H9 (cell line): ENCODE results near the gene FRMD1. TPM values are rescaled to one million over a fixed set of nuclear protein-coding genes. Genes with fewer than 3 reads are reported as not detected.

Experiments used
- DNase-seq: peaks from one replicate; pipeline ENCODE4 v3.0.0-alpha.2; 2017
- H2AFZ ChIP-seq: one replicate; pipeline ENCODE4 v1.6.1; 2013; ENCODE audit warnings: mild to moderate bottlenecking, low read length, control low read depth, moderate library complexity
- H2AK5ac ChIP-seq: 2 replicates; pipeline ENCODE4 v1.6.1; 2013; ENCODE audit warnings: low read length, control low read depth, mixed read lengths; ENCODE audit not compliant: insufficient read length
- H2BK120ac ChIP-seq: one replicate; pipeline ENCODE4 v1.6.1; 2013; ENCODE audit warnings: low read depth, mild to moderate bottlenecking, low read length, control low read depth, inconsistent platforms; ENCODE audit not compliant: poor library complexity, severe bottlenecking
- H2BK12ac ChIP-seq: 2 replicates; pipeline ENCODE4 v1.6.1; 2013; ENCODE audit warnings: low read length, control low read depth, mixed read lengths, low read depth; ENCODE audit not compliant: insufficient read length
- H2BK15ac ChIP-seq: 2 replicates; pipeline ENCODE4 v1.6.1; 2013; ENCODE audit warnings: low read depth, low read length, control low read depth
- H2BK20ac ChIP-seq: one replicate; pipeline ENCODE4 v1.6.1; 2013; ENCODE audit warnings: low read depth, mild to moderate bottlenecking, low read length, control low read depth, inconsistent platforms; ENCODE audit not compliant: poor library complexity, severe bottlenecking
- H2BK5ac ChIP-seq: 2 replicates; pipeline ENCODE4 v1.6.1; 2013; ENCODE audit warnings: low read length, control low read depth, mixed read lengths; ENCODE audit not compliant: insufficient read length
- H3K14ac ChIP-seq: 2 replicates; pipeline ENCODE4 v1.6.1; 2013; ENCODE audit warnings: low read length, control low read depth; ENCODE audit not compliant: insufficient read depth
- H3K18ac ChIP-seq: 2 replicates; pipeline ENCODE4 v1.6.1; 2013; ENCODE audit warnings: low read depth, mild to moderate bottlenecking, mixed read lengths, low read length, control low read depth; ENCODE audit not compliant: insufficient read length
- H3K23ac ChIP-seq: 2 replicates; pipeline ENCODE4 v1.6.1; 2013; ENCODE audit warnings: low read length, control low read depth, mixed read lengths, low read depth; ENCODE audit not compliant: insufficient read length
- H3K23me2 ChIP-seq: 2 replicates; pipeline ENCODE4 v1.6.1; 2013; ENCODE audit warnings: low read depth, mild to moderate bottlenecking, mixed read lengths, low read length, control low read depth; ENCODE audit not compliant: insufficient read length, poor library complexity, severe bottlenecking
- H3K27ac ChIP-seq: 2 replicates; pipeline ENCODE4 v1.5.1; 2013; ENCODE audit warnings: low read length, control low read depth, mixed read lengths, low read depth; ENCODE audit not compliant: insufficient read length
- H3K27me3 ChIP-seq: 2 replicates; pipeline ENCODE4 v1.6.1; 2013; ENCODE audit warnings: low read length, control low read depth, inconsistent platforms; ENCODE audit not compliant: insufficient read depth
- H3K4ac ChIP-seq: 2 replicates; pipeline ENCODE4 v1.6.1; 2013; ENCODE audit warnings: low read depth, mild to moderate bottlenecking, control low read depth, inconsistent platforms, low read length, moderate library complexity
- H3K4me1 ChIP-seq: 2 replicates; pipeline ENCODE4 v1.6.1; 2013; ENCODE audit warnings: low read length, control low read depth, inconsistent platforms; ENCODE audit not compliant: insufficient read depth
- H3K4me2 ChIP-seq: 2 replicates; pipeline ENCODE4 v1.6.1; 2013; ENCODE audit warnings: low read length, control low read depth, mixed read lengths; ENCODE audit not compliant: insufficient read length, insufficient read depth
- H3K56ac ChIP-seq: 2 replicates; pipeline ENCODE4 v1.6.1; 2013; ENCODE audit warnings: low read depth, mild to moderate bottlenecking, mixed read lengths, low read length, control low read depth; ENCODE audit not compliant: insufficient read length
- H3K79me1 ChIP-seq: 2 replicates; pipeline ENCODE4 v1.6.1; 2013; ENCODE audit warnings: low read depth, mild to moderate bottlenecking, moderate library complexity, low read length, control low read depth, inconsistent platforms; ENCODE audit not compliant: insufficient read depth, poor library complexity, severe bottlenecking
- H3K79me2 ChIP-seq: 2 replicates; pipeline ENCODE4 v1.6.1; 2013; ENCODE audit warnings: low read length, control low read depth, inconsistent platforms; ENCODE audit not compliant: insufficient read depth
- H3K9ac ChIP-seq: 2 replicates; pipeline ENCODE4 v1.6.1; 2013; ENCODE audit warnings: low read length, control low read depth, mixed read lengths; ENCODE audit not compliant: insufficient read length; ENCODE audit errors: extremely low read depth
- H3K9me3 ChIP-seq: one replicate; pipeline ENCODE4 v1.6.1; 2013; ENCODE audit warnings: low read depth, low read length, inconsistent platforms; ENCODE audit not compliant: control insufficient read depth
- H3T11ph ChIP-seq: one replicate; pipeline ENCODE4 v1.6.1; 2013; ENCODE audit warnings: mild to moderate bottlenecking, low read length, control low read depth, inconsistent platforms
- H4K20me1 ChIP-seq: one replicate; pipeline ENCODE4 v1.6.1; 2013; ENCODE audit not compliant: control insufficient read depth, insufficient read length, insufficient read depth
- H4K5ac ChIP-seq: 2 replicates; pipeline ENCODE4 v1.6.1; 2013; ENCODE audit warnings: low read depth, mild to moderate bottlenecking, mixed read lengths, low read length, control low read depth; ENCODE audit not compliant: insufficient read length
- H4K8ac ChIP-seq: replicated peaks from 2 replicates; pipeline ENCODE4 v1.6.1; 2013; ENCODE audit warnings: low read length, control low read depth, mixed read lengths, low read depth; ENCODE audit not compliant: insufficient read length
- H4K91ac ChIP-seq: 2 replicates; pipeline ENCODE4 v1.6.1; 2013; ENCODE audit warnings: low read depth, mild to moderate bottlenecking, moderate library complexity, mixed read lengths, low read length, control low read depth; ENCODE audit not compliant: insufficient read length
- H3K27ac Mint-ChIP-seq, 3 experiments: 2 replicates in 2 of 3; 3 replicates in 1 of 3; pipeline ENCODE4 v1.8.0; 2020 to 2021; ENCODE audit warnings: mixed read lengths in 3 of 3, mild to moderate bottlenecking in 1 of 3, moderate library complexity in 1 of 3
- H3K27me3 Mint-ChIP-seq: 2 replicates; pipeline ENCODE4 v1.8.0; 2021; ENCODE audit warnings: low read depth, mild to moderate bottlenecking, moderate library complexity, mixed read lengths
- H3K36me3 Mint-ChIP-seq, 3 experiments: 2 replicates in 2 of 3; 3 replicates in 1 of 3; pipeline ENCODE4 v1.8.0; 2020 to 2021; ENCODE audit warnings: low read depth in 3 of 3, mixed read lengths in 3 of 3; ENCODE audit not compliant: insufficient read depth in 1 of 3
- H3K4me1 Mint-ChIP-seq, 2 experiments: 2 replicates each; pipeline ENCODE4 v1.8.0; 2020; ENCODE audit warnings: mixed read lengths in 2 of 2
- H3K4me3 Mint-ChIP-seq, 2 experiments: 2 replicates in 1 of 2; 3 replicates in 1 of 2; pipeline ENCODE4 v1.8.0; 2020 to 2021; ENCODE audit warnings: mild to moderate bottlenecking in 2 of 2, mixed read lengths in 2 of 2, moderate library complexity in 1 of 2
- H3K9me3 Mint-ChIP-seq, 2 experiments: 2 replicates in 1 of 2; 3 replicates in 1 of 2; pipeline ENCODE4 v1.8.0; 2020; ENCODE audit warnings: mild to moderate bottlenecking in 2 of 2, mixed read lengths in 2 of 2, moderate library complexity in 1 of 2
- WGBS: extraction: QIAGEN DNeasy Blood & Tissue Kit; methylation state at CpG from one replicate; pipeline ENCODE4 v1.1.7; 2013; ENCODE audit warnings: missing lambda C conversion rate, low lambda C conversion rate, mixed read lengths; ENCODE audit not compliant: insufficient read length; ENCODE audit errors: extremely low coverage; 5-methylcytosine and 5-hydroxymethylcytosine counted together
- total RNA-seq: library from RNA; stranded (reverse); gene quantifications from 2 replicates; pipeline ENCODE4 v1.2.1, GENCODE V29; 2021
- TF ChIP-seq, protein P1 (sequence below): fragments of 200-600 bp; sonication (generic); conservative IDR thresholded peaks from 3 replicates; pipeline ENCODE4 v1.8.0; 2021; ENCODE audit warnings: antibody characterized with exemption, mild to moderate bottlenecking

Gene FRMD1
- total RNA-seq, 1 experiment from 2014 or later = not detected

DNA sequence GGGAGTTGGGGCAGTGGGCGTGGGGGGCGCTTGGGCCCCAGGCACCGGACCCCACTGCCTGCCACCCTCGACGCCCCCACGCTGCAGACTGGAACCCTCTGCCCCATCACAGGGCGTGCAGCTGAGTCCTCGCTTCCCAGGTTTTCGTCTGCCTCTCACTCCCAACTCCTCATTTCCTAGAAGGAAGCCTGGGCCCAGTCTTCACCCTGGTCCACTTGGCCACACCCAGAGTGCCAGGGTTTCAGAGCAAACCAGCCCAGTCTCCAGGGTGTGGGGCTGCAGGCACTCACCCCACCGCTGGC, 30.3 kb downstream of the FRMD1 start:
- H4K8ac ChIP-seq = no peak overlapping the region
- no peak overlapping the region for H3K9ac ChIP-seq
- H2BK12ac ChIP-seq = no peak overlapping the region
- no peaks in the 10 kb centered on the region for H3K9me3 ChIP-seq
- H2AFZ ChIP-seq = no peak overlapping the region
- no peak overlapping the region for H4K5ac ChIP-seq
- no peak overlapping the region for H2BK120ac ChIP-seq
- H3K4me2 ChIP-seq = no peak overlapping the region
- no peak overlapping the region for H2BK20ac ChIP-seq
- H3K36me3 Mint-ChIP-seq = no peaks in the 10 kb centered on the region
- H3K9me3 Mint-ChIP-seq = no peaks in the 10 kb centered on the region
- H3K4ac ChIP-seq = no peak overlapping the region
- H3K27me3 Mint-ChIP-seq = no peaks in the 10 kb centered on the region; the same call in 1 of the 2 replicates
- no peak overlapping the region for H3K18ac ChIP-seq
- H3T11ph ChIP-seq = no peak overlapping the region
- TF ChIP-seq, protein P1, sequence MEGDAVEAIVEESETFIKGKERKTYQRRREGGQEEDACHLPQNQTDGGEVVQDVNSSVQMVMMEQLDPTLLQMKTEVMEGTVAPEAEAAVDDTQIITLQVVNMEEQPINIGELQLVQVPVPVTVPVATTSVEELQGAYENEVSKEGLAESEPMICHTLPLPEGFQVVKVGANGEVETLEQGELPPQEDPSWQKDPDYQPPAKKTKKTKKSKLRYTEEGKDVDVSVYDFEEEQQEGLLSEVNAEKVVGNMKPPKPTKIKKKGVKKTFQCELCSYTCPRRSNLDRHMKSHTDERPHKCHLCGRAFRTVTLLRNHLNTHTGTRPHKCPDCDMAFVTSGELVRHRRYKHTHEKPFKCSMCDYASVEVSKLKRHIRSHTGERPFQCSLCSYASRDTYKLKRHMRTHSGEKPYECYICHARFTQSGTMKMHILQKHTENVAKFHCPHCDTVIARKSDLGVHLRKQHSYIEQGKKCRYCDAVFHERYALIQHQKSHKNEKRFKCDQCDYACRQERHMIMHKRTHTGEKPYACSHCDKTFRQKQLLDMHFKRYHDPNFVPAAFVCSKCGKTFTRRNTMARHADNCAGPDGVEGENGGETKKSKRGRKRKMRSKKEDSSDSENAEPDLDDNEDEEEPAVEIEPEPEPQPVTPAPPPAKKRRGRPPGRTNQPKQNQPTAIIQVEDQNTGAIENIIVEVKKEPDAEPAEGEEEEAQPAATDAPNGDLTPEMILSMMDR = no peak
- no peaks in the 10 kb centered on the region for H3K27me3 ChIP-seq
- H3K4me1 ChIP-seq = no peaks in the 10 kb centered on the region
- H2BK15ac ChIP-seq = no peak overlapping the region
- H3K27ac ChIP-seq = no peak overlapping the region
- H4K91ac ChIP-seq = no peak overlapping the region
- H2BK5ac ChIP-seq = no peak overlapping the region
- WGBS = no CpG with 5 or more reads among the region's 10 CpGs
- H3K4me1 Mint-ChIP-seq = peaks cover 0 to 4% of the 10 kb centered on the region in 2 experiments; a peak in 1 of 4 replicates
- peak overlapping the region in 1 of 3 experiments; percentile 76; a peak in 1 of 7 replicates for H3K27ac Mint-ChIP-seq
- DNase-seq = no peak
- H3K23me2 ChIP-seq = no peaks in the 10 kb centered on the region
- H3K14ac ChIP-seq = no peak overlapping the region; the same call in 1 of the 2 replicates
- no peak overlapping the region for H3K23ac ChIP-seq
- no peak overlapping the region for H3K4me3 Mint-ChIP-seq
- H2AK5ac ChIP-seq = no peak overlapping the region
- H3K56ac ChIP-seq = no peak overlapping the region
- H3K79me2 ChIP-seq = no peaks in the 10 kb centered on the region
- H3K79me1 ChIP-seq = no peaks in the 10 kb centered on the region
- H4K20me1 ChIP-seq = no peaks in the 10 kb centered on the region
